HG03439 (cell line): ENCODE results near the gene UCN3.

ENCODE experiments used
- ATAC-seq: cut with Tn5 transposase; IDR thresholded peaks from one replicate; pipeline ENCODE4 v1.9.1; 2021; ENCODE audit warnings: mild to moderate bottlenecking, moderate library complexity; ENCODE audit not compliant: unreplicated experiment

Gene UCN3

DNA sequence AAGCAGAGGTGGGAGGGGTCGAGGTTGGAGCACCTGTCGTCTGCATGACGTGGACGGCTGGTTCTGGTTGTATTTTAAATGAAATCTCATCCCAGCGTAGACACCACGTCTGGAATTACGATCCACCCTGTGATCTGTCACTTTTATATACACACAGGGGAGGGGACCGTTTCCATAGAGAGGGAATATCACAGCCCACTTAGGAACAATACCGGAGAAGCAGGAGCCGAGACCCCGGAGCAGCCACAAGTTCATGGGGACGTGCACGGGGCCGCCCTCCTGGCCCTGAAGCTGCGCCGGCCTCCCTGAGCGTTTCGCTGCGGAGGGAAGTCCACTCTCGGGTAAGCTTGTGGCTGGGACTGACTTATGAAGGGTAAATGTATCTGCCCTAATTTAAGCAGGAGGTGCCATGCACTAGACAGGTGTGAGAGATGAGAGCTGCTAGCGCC, at the start of gene UCN3:
Gene UCN3, plus strand, starts transcription at position 77 of the 449 bp plus-strand sequence. CDS start 8,755 bp downstream, outside the sequence.
- no peak for ATAC-seq

DNA sequence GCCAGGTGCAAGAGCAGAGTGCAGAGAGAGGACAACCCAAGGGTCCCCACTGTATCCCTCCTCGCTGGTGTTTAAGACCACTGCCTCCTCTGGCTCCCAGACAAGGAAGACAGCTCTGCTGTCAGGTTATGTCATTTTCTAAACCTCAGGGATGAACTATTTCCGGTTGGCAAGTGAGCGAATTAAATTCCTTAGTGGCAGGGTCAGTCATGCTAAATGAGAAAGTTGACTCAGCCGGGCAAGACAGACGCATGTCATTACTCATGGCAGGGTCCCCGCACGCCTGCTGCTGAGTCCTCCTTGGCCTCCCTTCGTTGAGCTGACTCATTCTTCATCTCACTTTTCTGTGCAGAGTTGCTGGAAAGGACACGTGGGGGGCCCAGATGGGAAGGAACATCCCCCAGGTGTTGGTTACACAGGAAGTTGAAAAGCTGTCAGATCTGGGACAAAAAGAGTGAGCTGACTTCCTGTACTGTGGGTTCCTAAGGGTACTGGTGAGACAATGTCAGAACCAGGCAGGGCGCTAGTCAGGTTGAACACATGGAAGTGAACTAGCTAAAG, 47.1 kb upstream of the UCN3 start:
- ATAC-seq = no peak

DNA sequence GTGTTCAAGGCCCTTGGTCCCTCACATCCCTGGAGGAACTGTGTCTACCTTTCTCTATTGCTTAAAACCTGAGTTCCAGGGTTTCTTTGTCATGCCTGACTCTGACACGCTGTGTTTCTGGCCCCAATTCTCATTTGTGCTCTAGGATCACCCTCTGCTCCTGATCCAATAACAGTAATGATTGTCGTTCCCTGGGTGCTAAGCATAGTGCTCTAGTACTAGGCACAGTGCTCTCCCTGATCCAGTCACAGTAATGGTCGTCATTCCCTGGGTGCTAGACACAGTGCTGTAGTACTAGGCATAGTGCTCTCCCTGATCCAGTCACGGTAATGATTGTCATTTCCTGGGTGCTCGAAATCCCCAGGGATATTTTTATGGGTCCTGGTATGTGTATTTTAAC, 46.6 kb upstream of the UCN3 start:
- ATAC-seq = no peak

DNA sequence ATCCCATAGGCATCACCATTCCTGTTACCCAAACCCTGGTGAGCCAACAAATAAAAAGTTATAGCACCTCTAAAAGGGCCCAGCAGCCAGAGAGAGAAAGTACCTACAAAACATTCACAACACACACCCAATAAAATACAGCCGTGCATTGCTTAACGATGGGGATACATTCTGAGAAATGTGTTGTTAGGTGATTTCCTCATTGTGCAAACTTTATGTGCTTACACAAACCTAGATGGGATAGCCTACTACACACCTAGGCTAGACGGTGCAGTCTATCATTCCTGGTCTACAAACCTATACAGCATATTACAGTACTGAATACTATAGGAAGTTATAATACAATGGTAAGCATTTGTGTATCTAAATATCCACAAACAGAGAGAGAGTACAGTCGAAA, 44.9 kb upstream of the UCN3 start:
- ATAC-seq = no peak

- no peak for ATAC-seq
Observed at GRCh38 chr10:5321273-5321672, 43.5 kb upstream of the UCN3 start.

DNA sequence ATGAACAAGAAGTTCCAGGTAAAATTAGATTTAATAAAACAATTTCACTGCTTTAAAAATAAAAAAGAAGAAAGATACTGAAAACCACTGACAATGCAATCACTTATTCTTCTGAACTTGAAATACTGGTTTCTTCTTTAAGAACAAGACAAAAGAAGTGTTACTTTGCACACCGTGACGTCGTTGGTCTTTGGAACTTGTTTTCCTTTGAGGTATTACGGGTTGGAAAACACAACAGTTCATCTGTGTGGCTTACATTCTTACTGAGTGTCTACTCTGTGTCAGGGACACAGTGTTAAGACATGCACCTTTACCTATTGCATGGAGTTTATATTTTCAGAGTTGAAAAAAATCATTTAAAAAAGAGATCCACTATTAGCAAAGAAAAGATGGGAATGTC, 41.3 kb upstream of the UCN3 start:
- ATAC-seq = no peak

GRCh38 chr10:5325076-5325475, 39.7 kb upstream of the UCN3 start:
- no peak for ATAC-seq

GRCh38 chr10:5334196-5334880, 30.4 kb upstream of the UCN3 start:
- ATAC-seq = no peak

DNA sequence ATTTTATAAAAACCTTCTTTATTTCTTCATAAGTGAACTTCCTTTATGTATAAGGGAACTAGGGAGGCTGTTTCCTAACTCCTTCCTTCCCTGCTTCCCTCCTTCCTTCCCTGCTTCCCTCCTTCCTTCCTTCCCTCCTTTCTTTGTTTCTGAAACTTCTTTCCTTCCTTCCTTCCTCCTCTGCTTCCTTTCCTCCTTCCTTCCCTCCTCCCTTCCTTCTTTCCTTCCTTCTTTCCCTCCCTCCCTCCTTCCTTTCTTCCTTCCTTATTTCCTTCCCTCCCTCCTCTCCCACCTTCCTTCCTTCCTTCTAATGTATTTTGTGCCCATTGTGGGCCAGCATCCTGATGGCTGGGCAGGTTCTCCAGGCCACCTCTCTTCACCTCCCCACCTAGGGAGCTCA, 26.8 kb upstream of the UCN3 start:
- no peak for ATAC-seq

DNA sequence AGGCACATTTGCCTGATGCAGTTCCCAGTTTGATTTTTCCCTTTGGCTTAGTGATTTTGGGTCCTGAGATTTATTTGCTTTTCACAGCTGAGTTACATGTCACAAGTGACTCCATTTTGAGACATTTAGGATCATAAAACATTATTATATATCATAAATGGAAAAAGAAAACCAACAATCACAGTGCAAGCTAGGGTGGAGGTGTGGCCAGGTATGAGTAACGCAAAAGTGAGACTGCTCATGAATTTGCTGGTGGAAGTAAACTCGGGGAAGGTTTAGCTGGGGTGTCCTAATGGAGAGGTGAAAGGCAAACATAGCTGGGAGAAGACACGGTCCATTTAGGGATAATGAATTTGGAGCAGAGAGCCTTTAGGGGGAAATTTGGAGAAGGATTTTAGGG, 21.7 kb upstream of the UCN3 start:
- no peak for ATAC-seq

GRCh38 chr10:5343561-5343960, 21.2 kb upstream of the UCN3 start:
- ATAC-seq = no peak

- no peak for ATAC-seq
Observed at GRCh38 chr10:5343979-5344378, 20.8 kb upstream of the UCN3 start.

GRCh38 chr10:5344746-5345145, 20.0 kb upstream of the UCN3 start:
- no peak for ATAC-seq

GRCh38 chr10:5346881-5347280, 17.9 kb upstream of the UCN3 start:
- ATAC-seq = no peak

DNA sequence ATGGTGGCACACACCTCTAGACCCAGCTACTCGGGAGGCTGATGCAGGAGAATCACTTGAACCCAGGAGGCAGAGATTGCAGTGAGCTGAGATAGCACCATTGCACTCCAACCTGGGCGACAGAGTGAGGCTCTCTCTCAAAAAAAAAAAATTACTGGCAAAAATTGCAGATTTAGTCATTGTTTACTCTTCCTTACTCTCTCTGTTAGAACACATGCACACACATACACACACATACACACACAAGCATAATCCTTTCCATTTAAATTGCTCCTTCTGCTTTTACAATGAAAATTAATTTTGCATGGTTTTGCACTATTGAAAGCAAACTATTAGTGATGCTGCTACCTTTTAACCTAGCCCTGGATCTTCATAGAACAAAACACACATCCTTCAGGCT, 15.4 kb upstream of the UCN3 start:
- ATAC-seq = no peak

GRCh38 chr10:5354068-5354467, 10.7 kb upstream of the UCN3 start:
- ATAC-seq = no peak

- ATAC-seq = no peak
Observed at GRCh38 chr10:5355594-5356301, 9.0 kb upstream of the UCN3 start.

DNA sequence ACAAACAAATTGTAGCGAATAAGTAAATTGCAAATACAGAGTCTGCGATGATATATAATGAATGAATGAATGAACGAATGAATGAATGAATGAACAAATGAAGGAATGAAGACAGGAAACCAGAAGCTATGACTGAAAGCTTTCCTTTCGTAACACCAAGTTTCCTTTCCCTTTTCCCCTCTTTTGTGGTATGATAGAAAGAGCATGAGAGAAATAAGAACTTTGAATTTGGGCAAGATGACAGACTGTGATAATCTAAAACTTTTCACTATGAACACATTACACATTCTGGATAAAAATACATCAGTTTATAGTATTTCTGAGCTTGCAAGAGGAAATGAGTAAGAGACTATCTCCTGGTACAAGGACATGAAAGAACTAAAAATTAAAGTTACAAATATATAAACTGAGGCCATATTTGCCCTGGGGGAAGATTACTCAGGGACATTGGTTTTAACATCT, 8.4 kb upstream of the UCN3 start:
- no peak for ATAC-seq

- ATAC-seq = no peak
Observed at GRCh38 chr10:5360318-5360915, 4.3 kb upstream of the UCN3 start.

DNA sequence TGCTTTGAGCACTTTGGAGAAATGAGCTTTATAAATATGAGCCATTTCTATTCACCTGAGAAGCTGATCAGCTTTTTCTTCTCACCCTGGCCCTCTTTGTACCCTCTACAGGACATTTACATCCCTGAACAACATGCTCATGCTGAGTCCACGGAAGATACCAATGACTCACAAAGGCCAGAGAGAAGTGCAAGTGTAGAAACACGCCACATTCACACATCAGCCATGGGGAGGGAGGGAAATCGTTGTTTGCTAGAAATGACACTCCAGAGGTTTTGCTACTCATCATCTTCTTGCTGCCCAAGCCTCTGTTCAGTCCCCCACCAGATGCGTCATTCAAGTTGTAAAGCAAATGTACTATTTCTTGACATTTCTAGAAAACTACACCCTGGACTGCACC, 2.8 kb upstream of the UCN3 start:
- ATAC-seq = no peak

- ATAC-seq = no peak
Observed at GRCh38 chr10:5362873-5363272, 1.9 kb upstream of the UCN3 start.

DNA sequence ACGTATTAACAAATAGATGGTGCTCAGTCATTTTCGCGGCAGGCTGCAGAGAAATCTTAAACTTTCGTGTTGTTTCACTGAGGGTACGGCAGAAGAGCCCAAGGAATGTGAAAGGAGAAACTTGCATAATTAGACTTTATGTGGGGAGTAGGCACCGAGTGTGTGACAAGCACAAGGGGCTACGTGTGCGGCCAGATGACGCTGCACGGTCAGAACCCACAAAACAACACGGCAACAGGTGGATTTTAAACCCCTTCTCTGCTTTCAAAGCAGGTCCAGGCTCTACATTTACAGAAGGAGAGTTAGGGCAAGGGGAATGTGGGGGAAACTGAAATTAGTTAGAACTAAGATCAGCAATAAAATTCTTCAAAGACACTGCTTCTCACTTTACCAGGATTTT, 392 bp upstream of the UCN3 start:
- no peak for ATAC-seq
